ENCODE measurements around the gene GRB2. TPM values are rescaled to one million over a fixed set of nuclear protein-coding genes. Genes with fewer than 3 reads are reported as not detected.

Gene GRB2
- total and polyA plus RNA-seq, 10 donors = 66.8 to 352 (median 209) TPM

DNA sequence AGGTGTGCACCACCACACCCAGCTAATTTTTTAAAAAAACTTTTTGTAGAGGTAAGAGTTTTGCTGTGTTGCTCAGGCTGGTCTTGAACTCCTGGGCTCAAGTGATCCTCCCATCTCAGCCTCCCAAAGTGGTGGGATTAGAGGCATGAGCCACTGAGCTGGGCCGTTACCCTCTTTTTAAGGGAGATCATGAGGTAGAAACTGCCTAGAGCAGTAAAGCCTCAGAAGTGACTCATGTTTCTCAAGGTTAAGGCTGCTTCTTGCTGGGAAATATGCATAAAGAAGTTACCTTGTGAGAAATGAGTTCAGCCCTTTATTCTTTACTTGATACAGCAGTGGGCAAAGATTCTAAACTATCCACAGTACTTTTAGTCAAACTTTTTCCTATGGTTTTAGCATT is 38.2 kb downstream of the GRB2 start:
- peak overlapping the region in 1 of 8 donors; percentile 9 for H3K27ac ChIP-seq
- H3K27me3 ChIP-seq (replicated peaks in 1 of 7) = no peaks in the 10 kb centered on the region
- DNase-seq = no peak
- no peaks in the 10 kb centered on the region for H3K9me3 ChIP-seq
- H3K36me3 ChIP-seq = peaks cover 0 to 7% (median 0%) of the 10 kb centered on the region in 6 donors
- intact Hi-C loops (cut with DNase I; ENCODE audit: low total_unique reads) = no loop called here
- TF ChIP-seq POLR2A (IDR thresholded peaks at IDR 0.05) = no peak
- TF ChIP-seq, protein P1, sequence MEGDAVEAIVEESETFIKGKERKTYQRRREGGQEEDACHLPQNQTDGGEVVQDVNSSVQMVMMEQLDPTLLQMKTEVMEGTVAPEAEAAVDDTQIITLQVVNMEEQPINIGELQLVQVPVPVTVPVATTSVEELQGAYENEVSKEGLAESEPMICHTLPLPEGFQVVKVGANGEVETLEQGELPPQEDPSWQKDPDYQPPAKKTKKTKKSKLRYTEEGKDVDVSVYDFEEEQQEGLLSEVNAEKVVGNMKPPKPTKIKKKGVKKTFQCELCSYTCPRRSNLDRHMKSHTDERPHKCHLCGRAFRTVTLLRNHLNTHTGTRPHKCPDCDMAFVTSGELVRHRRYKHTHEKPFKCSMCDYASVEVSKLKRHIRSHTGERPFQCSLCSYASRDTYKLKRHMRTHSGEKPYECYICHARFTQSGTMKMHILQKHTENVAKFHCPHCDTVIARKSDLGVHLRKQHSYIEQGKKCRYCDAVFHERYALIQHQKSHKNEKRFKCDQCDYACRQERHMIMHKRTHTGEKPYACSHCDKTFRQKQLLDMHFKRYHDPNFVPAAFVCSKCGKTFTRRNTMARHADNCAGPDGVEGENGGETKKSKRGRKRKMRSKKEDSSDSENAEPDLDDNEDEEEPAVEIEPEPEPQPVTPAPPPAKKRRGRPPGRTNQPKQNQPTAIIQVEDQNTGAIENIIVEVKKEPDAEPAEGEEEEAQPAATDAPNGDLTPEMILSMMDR (IDR thresholded peaks at IDR 0.05 in 8 of 11, conservative IDR thresholded peaks at IDR 0.05 in 3 of 11) = no peak
- no peak for TF ChIP-seq POLR2AphosphoS5 (IDR thresholded peaks at IDR 0.05)
- H3K4me1 ChIP-seq = peaks cover 39 to 100% (median 90%) of the 10 kb centered on the region in 6 donors
- WGBS, 5 donors = 56 to 88% (median 85%) methylated on average over 1 of the region's 1 CpG
- H3K4me3 ChIP-seq = no peak overlapping the region

DNA sequence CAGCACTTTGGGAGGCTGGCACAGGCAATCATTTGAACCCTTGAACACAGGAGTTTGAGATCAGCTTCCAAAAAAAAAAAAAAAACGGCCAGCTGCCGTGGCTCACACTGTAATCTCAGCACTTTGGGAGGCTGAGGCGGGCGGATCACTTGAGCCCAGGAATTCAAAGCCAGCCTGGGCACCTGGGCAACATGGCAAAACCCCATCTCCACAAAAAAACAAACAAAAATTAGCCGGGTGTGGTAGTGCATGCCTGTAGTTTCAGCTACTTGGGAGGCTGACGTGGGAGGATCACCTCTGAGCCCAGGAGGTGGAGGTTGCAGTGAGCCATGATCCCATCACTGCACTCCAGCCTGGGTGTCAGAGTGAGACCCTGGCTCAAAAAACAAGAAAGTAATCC is 39.0 kb downstream of the GRB2 start:
- H3K4me1 ChIP-seq = peaks cover 38 to 100% (median 90%) of the 10 kb centered on the region in 6 donors
- no peak overlapping the region for H3K4me3 ChIP-seq
- no peak overlapping the region for H3K27ac ChIP-seq
- no peaks in the 10 kb centered on the region for H3K9me3 ChIP-seq
- peaks cover 0 to 7% (median 0%) of the 10 kb centered on the region in 6 donors for H3K36me3 ChIP-seq
- no peaks in the 10 kb centered on the region for H3K27me3 ChIP-seq (replicated peaks in 1 of 7)
- intact Hi-C loops (cut with DNase I; ENCODE audit: low total_unique reads) = no loop called here
- TF ChIP-seq POLR2A (IDR thresholded peaks at IDR 0.05) = no peak
- TF ChIP-seq, protein P1 (IDR thresholded peaks at IDR 0.05 in 8 of 11, conservative IDR thresholded peaks at IDR 0.05 in 3 of 11) = no peak
- 63 to 82% (median 76%) methylated on average over 6 of the region's 6 CpGs for WGBS, 5 donors
- no peak for DNase-seq

DNA sequence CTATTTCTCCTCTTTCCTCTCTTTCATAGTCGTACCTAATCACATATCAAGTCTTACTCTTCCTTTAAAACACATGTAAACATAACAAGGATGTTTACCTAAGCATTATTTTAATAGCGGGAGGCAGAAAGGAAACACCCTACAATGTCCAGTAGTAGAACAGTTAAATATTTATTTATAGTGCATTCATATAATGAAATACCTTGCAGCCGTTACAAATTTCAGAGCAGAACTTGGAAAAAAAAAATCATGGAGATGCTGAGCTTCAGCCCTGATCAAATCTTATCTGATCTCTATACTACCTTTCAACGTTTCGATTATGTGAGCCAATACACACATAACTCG is 39.6 kb downstream of the GRB2 start:
- WGBS, 5 donors = 62 to 77% (median 70%) methylated on average over 6 of the region's 6 CpGs
- Histone ChIP-seq H3K4me1 (peaks cover 43 to 100% (median 90%) of the 10 kb centered on the region in 6 donors), H3K27me3 (replicated peaks in 1 of 7) (no peaks in the 10 kb centered on the region), H3K4me3 (no peak overlapping the region), H3K27ac (no peak overlapping the region), H3K36me3 (peaks cover 0 to 7% (median 0%) of the 10 kb centered on the region in 6 donors), H3K9me3 (no peaks in the 10 kb centered on the region)
- intact Hi-C loops (cut with DNase I; ENCODE audit: low total_unique reads) = no loop called here
- no peak for DNase-seq
- TF ChIP-seq POLR2A (IDR thresholded peaks at IDR 0.05) (no peak), POLR2AphosphoS5 (IDR thresholded peaks at IDR 0.05) (no peak)
- TF ChIP-seq, protein P1 (IDR thresholded peaks at IDR 0.05 in 8 of 11, conservative IDR thresholded peaks at IDR 0.05 in 3 of 11) = no peak

DNA sequence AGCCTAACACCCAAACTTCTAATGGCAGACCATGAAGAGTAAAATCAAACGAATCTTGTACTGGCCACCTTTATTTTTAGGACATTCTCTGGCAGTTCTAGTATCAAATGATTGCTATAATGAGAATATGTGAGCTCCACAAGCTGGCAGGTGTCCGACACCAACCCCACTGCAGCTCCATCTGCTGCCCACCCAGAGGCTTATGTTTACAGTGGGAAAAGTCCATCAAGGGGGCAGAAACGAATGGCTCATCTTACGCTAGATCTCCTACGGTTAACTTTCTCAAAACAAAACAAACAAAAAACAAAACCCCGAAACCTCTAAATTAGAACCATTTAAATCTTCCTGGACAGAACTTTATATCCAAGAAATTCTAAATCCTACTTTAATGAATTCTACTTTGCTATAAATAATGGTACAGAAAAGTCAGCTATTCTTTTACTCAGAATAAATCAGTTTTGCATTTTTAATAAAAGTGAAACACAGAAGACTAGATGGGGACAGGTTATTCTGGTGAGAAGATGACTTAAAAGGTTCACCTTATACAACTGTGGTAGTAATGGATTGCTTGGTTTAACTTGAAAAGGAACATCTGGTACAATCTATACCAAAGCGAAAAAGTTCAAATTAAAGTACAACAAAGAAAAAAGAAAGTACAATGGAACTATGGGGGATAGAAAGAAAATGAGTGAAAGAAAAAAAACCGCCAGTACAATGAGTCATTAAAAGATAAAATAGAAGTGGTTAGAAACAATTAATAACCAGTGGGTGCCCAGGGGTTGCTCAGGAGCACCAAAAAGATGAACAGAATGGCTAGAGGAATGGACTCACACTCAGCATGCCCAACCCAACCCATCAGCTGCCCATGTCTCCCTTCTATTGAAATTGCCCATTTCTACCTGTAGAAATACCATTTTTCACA is 40.2 kb downstream of the GRB2 start:
- no peak for DNase-seq

More for the DNA sequence above, 40.2 kb downstream of the GRB2 start:
- peak overlapping the region in 2 of 8 donors; percentile 2 to 9 for H3K27ac ChIP-seq
- peaks cover 48 to 100% (median 90%) of the 10 kb centered on the region in 6 donors for H3K4me1 ChIP-seq
- no peaks in the 10 kb centered on the region for H3K9me3 ChIP-seq
- peaks cover 0 to under 1% (median 0%) of the 10 kb centered on the region in 6 donors for H3K36me3 ChIP-seq
- intact Hi-C loops (cut with DNase I; ENCODE audit: low total_unique reads) = no loop called here
- no peak overlapping the region for H3K4me3 ChIP-seq
- TF ChIP-seq POLR2AphosphoS5 (IDR thresholded peaks at IDR 0.05) = no peak
- TF ChIP-seq, protein P1 (IDR thresholded peaks at IDR 0.05 in 8 of 11, conservative IDR thresholded peaks at IDR 0.05 in 3 of 11) = no peak
- TF ChIP-seq POLR2A (IDR thresholded peaks at IDR 0.05) = no peak
- WGBS, 5 donors = 72 to 77% (median 74%) methylated on average over 8 of the region's 8 CpGs
- no peaks in the 10 kb centered on the region for H3K27me3 ChIP-seq (replicated peaks in 1 of 7)

All from spleen (tissue), 11 donors.